ENCODE measurements around the gene ITPK1. TPM values are rescaled to one million over a fixed set of nuclear protein-coding genes. Genes with fewer than 3 reads are reported as not detected.
A peak's percentile ranks its signal among the peaks of the same experiment; 100 is the strongest.

Gene ITPK1
- total and polyA plus RNA-seq, 5 donors from 2014 or later, result 19.5 to 54.1 (median 22.1) TPM

GRCh38 chr14:93005838-93006237 lies 109.9 kb downstream of the ITPK1 start:
- Histone ChIP-seq H3K27ac (ENCODE audit: insufficient read depth, low read length, poor library complexity, severe bottlenecking) (no peak overlapping the region), H3K4me3 (ENCODE audit: low read depth, low read length) (no peak overlapping the region), H3K9me3 (ENCODE audit: control insufficient read depth in 2 of 2, low read length in 2 of 2) (no peaks in the 10 kb centered on the region), H3K36me3 (ENCODE audit: control insufficient read depth, insufficient read depth, low read length) (peaks cover 13% of the 10 kb centered on the region), H3K27me3 (ENCODE audit: control insufficient read depth, insufficient read depth, low read length) (no peaks in the 10 kb centered on the region), H3K4me1 (ENCODE audit: control insufficient read depth, insufficient read depth, low read length, poor library complexity, severe bottlenecking) (no peaks in the 10 kb centered on the region)
- DNase-seq (no peak), ATAC-seq (ENCODE audit: low read depth in 2 of 2) (no peak)
- Mint-ChIP-seq H3K9me3 (no peaks in the 10 kb centered on the region), H3K27ac (peak overlapping the region in 1 of 3 donors; percentile 11), H3K36me3 (peaks cover 9% of the 10 kb centered on the region), H3K4me1 (peaks cover 0 to 17% (median 3%) of the 10 kb centered on the region in 4 donors), H3K27me3 (no peaks in the 10 kb centered on the region), H3K4me3 (no peak overlapping the region)

GRCh38 chr14:93005135-93005813 lies 110.5 kb downstream of the ITPK1 start:
- H3K27ac Mint-ChIP-seq, result peak overlapping the region in 1 of 3 donors; percentile 69
- H3K27me3 Mint-ChIP-seq, result no peaks in the 10 kb centered on the region
- no peak overlapping the region for H3K4me3 ChIP-seq (ENCODE audit: low read depth, low read length)
- H3K36me3 ChIP-seq (ENCODE audit: control insufficient read depth, insufficient read depth, low read length), result peaks cover 13% of the 10 kb centered on the region
- H3K4me1 ChIP-seq (ENCODE audit: control insufficient read depth, insufficient read depth, low read length, poor library complexity, severe bottlenecking), result no peaks in the 10 kb centered on the region
- peaks cover 9% of the 10 kb centered on the region for H3K36me3 Mint-ChIP-seq
- ATAC-seq (ENCODE audit: low read depth in 2 of 2) (no peak), DNase-seq (no peak)
- H3K27ac ChIP-seq (ENCODE audit: insufficient read depth, low read length, poor library complexity, severe bottlenecking), result no peak overlapping the region
- no peaks in the 10 kb centered on the region for H3K27me3 ChIP-seq (ENCODE audit: control insufficient read depth, insufficient read depth, low read length)
- H3K9me3 Mint-ChIP-seq, result no peaks in the 10 kb centered on the region
- H3K4me1 Mint-ChIP-seq, result peaks cover 0 to 17% (median 3%) of the 10 kb centered on the region in 4 donors
- H3K4me3 Mint-ChIP-seq, result no peak overlapping the region
- H3K9me3 ChIP-seq (ENCODE audit: control insufficient read depth in 2 of 2, low read length in 2 of 2), result no peaks in the 10 kb centered on the region

- H3K27me3 ChIP-seq (ENCODE audit: control insufficient read depth, insufficient read depth, low read length), result no peaks in the 10 kb centered on the region
- no peaks in the 10 kb centered on the region for H3K9me3 ChIP-seq (ENCODE audit: control insufficient read depth in 2 of 2, low read length in 2 of 2)
- no peaks in the 10 kb centered on the region for H3K4me1 ChIP-seq (ENCODE audit: control insufficient read depth, insufficient read depth, low read length, poor library complexity, severe bottlenecking)
- Mint-ChIP-seq H3K9me3 (no peaks in the 10 kb centered on the region), H3K4me3 (no peak overlapping the region), H3K36me3 (peaks cover 9% of the 10 kb centered on the region), H3K27me3 (no peaks in the 10 kb centered on the region), H3K4me1 (peaks cover 0 to 17% (median 3%) of the 10 kb centered on the region in 4 donors), H3K27ac (peak overlapping the region in 1 of 3 donors; percentile 9)
- ATAC-seq (ENCODE audit: low read depth in 2 of 2) (no peak), DNase-seq (no peak)
- H3K36me3 ChIP-seq (ENCODE audit: control insufficient read depth, insufficient read depth, low read length), result peaks cover 13% of the 10 kb centered on the region
- no peak overlapping the region for H3K27ac ChIP-seq (ENCODE audit: insufficient read depth, low read length, poor library complexity, severe bottlenecking)
- H3K4me3 ChIP-seq (ENCODE audit: low read depth, low read length), result no peak overlapping the region
These were observed 111.0 kb downstream of the ITPK1 start for GRCh38 chr14:93004699-93005082.

- Mint-ChIP-seq H3K4me1 (peaks cover 0 to 17% (median 3%) of the 10 kb centered on the region in 4 donors), H3K27me3 (no peaks in the 10 kb centered on the region), H3K27ac (peak overlapping the region in 2 of 3 donors; percentile 15 to 69), H3K36me3 (peaks cover 9% of the 10 kb centered on the region), H3K9me3 (no peaks in the 10 kb centered on the region), H3K4me3 (no peak overlapping the region)
- no peaks in the 10 kb centered on the region for H3K4me1 ChIP-seq (ENCODE audit: control insufficient read depth, insufficient read depth, low read length, poor library complexity, severe bottlenecking)
- H3K27ac ChIP-seq (ENCODE audit: insufficient read depth, low read length, poor library complexity, severe bottlenecking), result no peak overlapping the region
- ATAC-seq (ENCODE audit: low read depth in 2 of 2) (no peak), DNase-seq (no peak)
- H3K4me3 ChIP-seq (ENCODE audit: low read depth, low read length), result no peak overlapping the region
- H3K27me3 ChIP-seq (ENCODE audit: control insufficient read depth, insufficient read depth, low read length), result no peaks in the 10 kb centered on the region
- H3K9me3 ChIP-seq (ENCODE audit: control insufficient read depth in 2 of 2, low read length in 2 of 2), result no peaks in the 10 kb centered on the region
- peaks cover 13% of the 10 kb centered on the region for H3K36me3 ChIP-seq (ENCODE audit: control insufficient read depth, insufficient read depth, low read length)
These were observed 111.6 kb downstream of the ITPK1 start for GRCh38 chr14:93003945-93004698.

GRCh38 chr14:93002851-93003298 lies 112.8 kb downstream of the ITPK1 start:
- Histone ChIP-seq H3K4me1 (ENCODE audit: control insufficient read depth, insufficient read depth, low read length, poor library complexity, severe bottlenecking) (no peaks in the 10 kb centered on the region), H3K27me3 (ENCODE audit: control insufficient read depth, insufficient read depth, low read length) (no peaks in the 10 kb centered on the region), H3K27ac (ENCODE audit: insufficient read depth, low read length, poor library complexity, severe bottlenecking) (no peak overlapping the region), H3K4me3 (ENCODE audit: low read depth, low read length) (no peak overlapping the region), H3K9me3 (ENCODE audit: control insufficient read depth in 2 of 2, low read length in 2 of 2) (no peaks in the 10 kb centered on the region), H3K36me3 (ENCODE audit: control insufficient read depth, insufficient read depth, low read length) (peaks cover 8% of the 10 kb centered on the region)
- ATAC-seq (ENCODE audit: low read depth in 2 of 2), result no peak
- Mint-ChIP-seq H3K4me3 (no peak overlapping the region), H3K27me3 (no peaks in the 10 kb centered on the region), H3K4me1 (peaks cover 0 to 15% (median 3%) of the 10 kb centered on the region in 4 donors), H3K9me3 (no peaks in the 10 kb centered on the region), H3K27ac (peak overlapping the region in 2 of 3 donors; percentile 28 to 49), H3K36me3 (peaks cover 6% of the 10 kb centered on the region)
- DNase-seq, result peak in 1 of 3 donors; percentile 4

- H3K36me3 Mint-ChIP-seq, result peaks cover 6% of the 10 kb centered on the region
- no peak overlapping the region for H3K4me3 Mint-ChIP-seq
- H3K27ac ChIP-seq (ENCODE audit: insufficient read depth, low read length, poor library complexity, severe bottlenecking), result no peak overlapping the region
- no peak for ATAC-seq (ENCODE audit: low read depth in 2 of 2)
- H3K9me3 ChIP-seq (ENCODE audit: control insufficient read depth in 2 of 2, low read length in 2 of 2), result no peaks in the 10 kb centered on the region
- no peaks in the 10 kb centered on the region for H3K27me3 ChIP-seq (ENCODE audit: control insufficient read depth, insufficient read depth, low read length)
- H3K4me3 ChIP-seq (ENCODE audit: low read depth, low read length), result no peak overlapping the region
- H3K4me1 Mint-ChIP-seq, result peaks cover 0 to 15% (median 3%) of the 10 kb centered on the region in 4 donors
- peaks cover 6% of the 10 kb centered on the region for H3K36me3 ChIP-seq (ENCODE audit: control insufficient read depth, insufficient read depth, low read length)
- H3K27ac Mint-ChIP-seq, result peak overlapping the region in 1 of 3 donors; percentile 49
- H3K27me3 Mint-ChIP-seq, result no peaks in the 10 kb centered on the region
- no peak for DNase-seq
- no peaks in the 10 kb centered on the region for H3K4me1 ChIP-seq (ENCODE audit: control insufficient read depth, insufficient read depth, low read length, poor library complexity, severe bottlenecking)
- no peaks in the 10 kb centered on the region for H3K9me3 Mint-ChIP-seq
These were observed 113.7 kb downstream of the ITPK1 start for GRCh38 chr14:93002049-93002448.

GRCh38 chr14:92998946-92999345 lies 116.8 kb downstream of the ITPK1 start:
- H3K27me3 ChIP-seq (ENCODE audit: control insufficient read depth, insufficient read depth, low read length), result no peaks in the 10 kb centered on the region
- no peak overlapping the region for H3K27ac ChIP-seq (ENCODE audit: insufficient read depth, low read length, poor library complexity, severe bottlenecking)
- Mint-ChIP-seq H3K27ac (no peak overlapping the region), H3K4me3 (no peak overlapping the region), H3K4me1 (peaks cover 0 to 7% (median under 1%) of the 10 kb centered on the region in 4 donors), H3K27me3 (no peaks in the 10 kb centered on the region), H3K9me3 (no peaks in the 10 kb centered on the region), H3K36me3 (no peaks in the 10 kb centered on the region)
- peaks cover 6% of the 10 kb centered on the region for H3K36me3 ChIP-seq (ENCODE audit: control insufficient read depth, insufficient read depth, low read length)
- ATAC-seq (ENCODE audit: low read depth in 2 of 2), result no peak
- no peaks in the 10 kb centered on the region for H3K9me3 ChIP-seq (ENCODE audit: control insufficient read depth in 2 of 2, low read length in 2 of 2)
- DNase-seq, result no peak
- no peak overlapping the region for H3K4me3 ChIP-seq (ENCODE audit: low read depth, low read length)
- no peaks in the 10 kb centered on the region for H3K4me1 ChIP-seq (ENCODE audit: control insufficient read depth, insufficient read depth, low read length, poor library complexity, severe bottlenecking)
